ENCODE data around the gene PLEK. TPM values are rescaled to one million over a fixed set of nuclear protein-coding genes. Genes with fewer than 3 reads are reported as not detected.

PLEK gene
- polyA plus RNA-seq, 2 of the 4 experiments (the other 2 are of a cell fraction) = 0.04 TPM; not detected in 1

DNA sequence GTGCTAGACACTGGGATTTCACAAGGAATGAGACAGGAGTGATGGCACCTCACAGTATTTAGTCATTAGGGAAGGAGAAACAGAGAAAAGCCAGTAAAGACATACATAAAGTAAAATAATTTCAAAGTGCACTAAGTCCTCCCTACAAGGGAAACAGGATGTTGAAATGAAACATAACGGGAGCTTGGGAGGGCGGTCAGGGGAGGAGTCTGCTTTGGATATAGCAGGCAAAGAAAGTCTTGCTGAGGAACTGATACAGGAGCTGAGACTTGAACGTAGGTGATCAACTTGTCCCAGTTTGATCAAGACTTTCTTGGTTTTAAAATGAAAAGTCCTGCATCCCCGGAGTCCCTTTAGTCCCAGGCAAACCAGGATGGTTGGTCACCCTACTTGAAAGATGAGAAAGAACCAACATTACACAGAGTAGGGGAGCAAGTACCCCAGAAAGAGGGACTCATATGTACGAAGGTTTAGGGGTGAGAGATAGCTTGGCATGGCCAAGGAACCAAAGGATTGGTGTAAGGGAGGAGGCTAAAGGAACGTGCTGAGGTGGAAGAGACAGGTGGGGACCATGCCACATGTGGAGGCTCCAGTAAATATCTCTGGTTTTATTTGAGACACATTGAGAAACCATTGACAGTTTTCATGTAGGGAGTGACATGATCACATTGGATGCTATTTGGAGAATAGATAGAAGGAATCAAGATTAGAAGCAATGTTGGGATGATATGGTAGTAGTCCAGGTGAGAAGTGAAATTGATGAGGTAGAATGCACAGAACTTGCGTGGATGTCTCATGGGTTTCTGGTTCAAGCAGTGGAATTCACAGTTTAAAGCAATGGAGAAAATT, 73.6 kb downstream of the PLEK start:
- no peak for FAIRE-seq
- CTCF ChIA-PET = interaction anchor here (1.3 to 6.7 kb wide), 3 partner anchors 77 to 316 kb away, joined by 3 to 45 read pairs (median 5); no protein-coding TSS in a partner anchor
- ATAC-seq = no peak

DNA sequence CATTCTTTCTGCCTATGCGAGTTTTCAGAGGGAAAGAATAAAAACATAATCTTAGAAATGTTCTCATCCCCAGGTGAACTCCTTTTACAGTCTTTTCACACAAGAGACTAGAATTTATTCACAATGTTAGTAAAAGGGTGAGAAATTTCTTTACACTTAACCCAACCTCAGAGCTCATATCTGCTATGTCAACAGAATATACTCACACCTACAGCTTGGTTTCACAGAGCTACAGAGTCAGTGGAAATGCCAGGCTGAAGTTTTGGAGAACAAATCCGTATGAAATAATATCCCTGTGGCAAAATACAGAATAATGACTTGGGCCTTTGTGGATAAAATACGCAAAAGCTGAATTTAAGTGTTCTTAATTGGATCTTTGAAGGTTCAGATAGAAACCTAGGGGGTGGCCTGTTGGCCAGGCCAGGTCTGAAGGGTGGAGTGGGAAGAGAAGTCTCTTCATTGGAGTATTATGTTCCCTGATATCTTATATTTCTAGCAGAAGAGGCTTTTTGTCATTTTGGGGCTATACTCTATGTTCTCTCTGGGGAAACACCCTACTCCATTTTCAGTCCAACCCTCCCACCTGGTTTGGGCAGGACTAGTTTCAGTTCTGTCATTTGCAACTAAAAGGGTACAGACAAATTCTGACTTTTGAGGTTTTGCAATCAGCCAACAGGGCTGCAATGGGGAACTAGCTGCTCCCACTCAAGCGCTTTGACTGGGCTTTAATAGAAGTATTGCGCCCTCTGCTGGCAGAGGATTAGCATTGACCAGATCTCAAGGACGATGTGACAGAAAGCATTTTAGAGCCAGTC, 76.3 kb downstream of the PLEK start:
- DNase-seq (ENCODE audit: low read depth in 1 of 2, low spot score in 1 of 2) (peak; percentile 48 to 88), FAIRE-seq (peak; percentile 91), ATAC-seq (peak; percentile 94 to 98)
- Histone ChIP-seq H3K4me3 (no peak overlapping the region), H3K27ac (no peak overlapping the region), H3K4me2 (no peak overlapping the region), H3K4me1 (no peaks in the 10 kb centered on the region), H3K9me3 (no peaks in the 10 kb centered on the region)
- CTCF ChIA-PET = interaction anchor here (0.6 to 6.7 kb wide), 52 partner anchors 12 to 496 kb away, joined by 3 to 83 read pairs (median 4); partner anchors contain the start of genes APLF, FBXO48, PLEK and PNO1
- POLR2A ChIA-PET = no interaction called here
- 40% methylated on average over 6 of the region's 6 CpGs for WGBS (ENCODE audit: missing lambda C conversion rate)
- TF ChIP-seq, protein P1, sequence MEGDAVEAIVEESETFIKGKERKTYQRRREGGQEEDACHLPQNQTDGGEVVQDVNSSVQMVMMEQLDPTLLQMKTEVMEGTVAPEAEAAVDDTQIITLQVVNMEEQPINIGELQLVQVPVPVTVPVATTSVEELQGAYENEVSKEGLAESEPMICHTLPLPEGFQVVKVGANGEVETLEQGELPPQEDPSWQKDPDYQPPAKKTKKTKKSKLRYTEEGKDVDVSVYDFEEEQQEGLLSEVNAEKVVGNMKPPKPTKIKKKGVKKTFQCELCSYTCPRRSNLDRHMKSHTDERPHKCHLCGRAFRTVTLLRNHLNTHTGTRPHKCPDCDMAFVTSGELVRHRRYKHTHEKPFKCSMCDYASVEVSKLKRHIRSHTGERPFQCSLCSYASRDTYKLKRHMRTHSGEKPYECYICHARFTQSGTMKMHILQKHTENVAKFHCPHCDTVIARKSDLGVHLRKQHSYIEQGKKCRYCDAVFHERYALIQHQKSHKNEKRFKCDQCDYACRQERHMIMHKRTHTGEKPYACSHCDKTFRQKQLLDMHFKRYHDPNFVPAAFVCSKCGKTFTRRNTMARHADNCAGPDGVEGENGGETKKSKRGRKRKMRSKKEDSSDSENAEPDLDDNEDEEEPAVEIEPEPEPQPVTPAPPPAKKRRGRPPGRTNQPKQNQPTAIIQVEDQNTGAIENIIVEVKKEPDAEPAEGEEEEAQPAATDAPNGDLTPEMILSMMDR (IDR thresholded peaks at IDR 0.05) = peak; percentile 98
- TF ChIP-seq, protein P2, sequence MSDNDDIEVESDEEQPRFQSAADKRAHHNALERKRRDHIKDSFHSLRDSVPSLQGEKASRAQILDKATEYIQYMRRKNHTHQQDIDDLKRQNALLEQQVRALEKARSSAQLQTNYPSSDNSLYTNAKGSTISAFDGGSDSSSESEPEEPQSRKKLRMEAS (IDR thresholded peaks at IDR 0.05) = no peak
- TF ChIP-seq CEBPB (IDR thresholded peaks at IDR 0.05) (peak in 1 of 2 experiments; percentile 87; a peak in 2 of 4 replicates), RAD21 (conservative IDR thresholded peaks at IDR 0.05 in 1 of 2, IDR thresholded peaks at IDR 0.05 in 1 of 2) (peak; percentile 84 to 92), ESRRA (IDR thresholded peaks at IDR 0.05; ENCODE audit: borderline replicate concordance, low read length) (no peak), SMC3 (IDR thresholded peaks at IDR 0.05) (peak; percentile 83)

More for the DNA sequence above, 73.6 kb downstream of the PLEK start:
- Histone ChIP-seq H3K4me3 (no peak overlapping the region), H3K4me2 (no peak overlapping the region), H3K27ac (no peak overlapping the region), H3K9me3 (no peaks in the 10 kb centered on the region), H3K4me1 (no peaks in the 10 kb centered on the region)
- POLR2A ChIA-PET = interaction anchor here (0.6 kb wide), 1 partner anchor 10 kb away, joined by 6 read pairs; no protein-coding TSS in a partner anchor
- 47% methylated on average over 7 of the region's 7 CpGs for WGBS (ENCODE audit: missing lambda C conversion rate)
- no peak for TF ChIP-seq EP300 (IDR thresholded peaks at IDR 0.05)
- no peak for TF ChIP-seq TFCP2L1 (CRISPR knock-in tag; IDR thresholded peaks at IDR 0.05)
- no peak for TF ChIP-seq NPAS2 (CRISPR knock-in tag; IDR thresholded peaks at IDR 0.05; ENCODE audit: borderline replicate concordance)
- no peak for TF ChIP-seq KDM5A (IDR thresholded peaks at IDR 0.05)
- no peak for TF ChIP-seq GATA3 (IDR thresholded peaks at IDR 0.05; ENCODE audit: borderline replicate concordance)
- TF ChIP-seq ZC3H11A (IDR thresholded peaks at IDR 0.05) = no peak
- no peak for TF ChIP-seq POLR2AphosphoS2 (conservative IDR thresholded peaks at IDR 0.05; ENCODE audit: low read length)
- no peak for TF ChIP-seq HOXB5 (CRISPR knock-in tag; IDR thresholded peaks at IDR 0.05)
- no peak for TF ChIP-seq ESRRA (IDR thresholded peaks at IDR 0.05; ENCODE audit: borderline replicate concordance, low read length)
- DNase-seq (ENCODE audit: low read depth in 1 of 2, low spot score in 1 of 2) = no peak

DNA sequence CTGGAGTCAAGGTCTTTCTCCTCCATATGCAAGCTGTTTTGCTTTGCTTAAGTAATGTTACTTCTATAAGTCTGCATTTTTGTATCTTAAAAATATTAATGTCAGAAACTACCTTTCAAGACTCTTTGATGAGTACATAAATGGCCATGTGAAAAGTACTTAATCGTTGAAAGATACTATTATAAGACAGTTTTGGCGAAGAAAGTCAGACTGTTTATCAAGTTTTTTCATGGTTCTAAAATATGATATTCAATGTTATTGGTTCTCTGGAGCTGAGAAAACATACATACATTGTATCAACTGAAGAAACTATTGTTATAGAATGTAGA, 76.9 kb downstream of the PLEK start:
- H3K9me3 ChIP-seq = no peaks in the 10 kb centered on the region
- WGBS (ENCODE audit: missing lambda C conversion rate) = 71% methylated on average over 2 of the region's 2 CpGs
- CTCF ChIA-PET = interaction anchor here (0.6 to 6.7 kb wide), 42 partner anchors 11 to 495 kb away, joined by 3 to 83 read pairs (median 5); partner anchors contain the start of genes APLF, FBXO48, PLEK and PNO1
- H3K4me1 ChIP-seq = no peaks in the 10 kb centered on the region
- DNase-seq (ENCODE audit: low read depth in 1 of 2, low spot score in 1 of 2) (no peak), FAIRE-seq (no peak), ATAC-seq (no peak)
- POLR2A ChIA-PET = no interaction called here
- no peak overlapping the region for H3K4me2 ChIP-seq
- no peak overlapping the region for H3K27ac ChIP-seq
- H3K4me3 ChIP-seq = no peak overlapping the region
- TF ChIP-seq EHF (CRISPR knock-in tag; IDR thresholded peaks at IDR 0.05) = no peak
- no peak for TF ChIP-seq SMC3 (IDR thresholded peaks at IDR 0.05)
- no peak for TF ChIP-seq ESRRA (IDR thresholded peaks at IDR 0.05; ENCODE audit: borderline replicate concordance, low read length)
- no peak for TF ChIP-seq MYC (IDR thresholded peaks at IDR 0.05; ENCODE audit: borderline replicate concordance, low read length)
- TF ChIP-seq EP300 (IDR thresholded peaks at IDR 0.05) = no peak
- no peak for TF ChIP-seq JUNB (IDR thresholded peaks at IDR 0.05)
- no peak for TF ChIP-seq FOSL2 (IDR thresholded peaks at IDR 0.05)
- no peak for TF ChIP-seq FOSL2 (CRISPR knock-in tag; IDR thresholded peaks at IDR 0.05)
- TF ChIP-seq, protein P3, sequence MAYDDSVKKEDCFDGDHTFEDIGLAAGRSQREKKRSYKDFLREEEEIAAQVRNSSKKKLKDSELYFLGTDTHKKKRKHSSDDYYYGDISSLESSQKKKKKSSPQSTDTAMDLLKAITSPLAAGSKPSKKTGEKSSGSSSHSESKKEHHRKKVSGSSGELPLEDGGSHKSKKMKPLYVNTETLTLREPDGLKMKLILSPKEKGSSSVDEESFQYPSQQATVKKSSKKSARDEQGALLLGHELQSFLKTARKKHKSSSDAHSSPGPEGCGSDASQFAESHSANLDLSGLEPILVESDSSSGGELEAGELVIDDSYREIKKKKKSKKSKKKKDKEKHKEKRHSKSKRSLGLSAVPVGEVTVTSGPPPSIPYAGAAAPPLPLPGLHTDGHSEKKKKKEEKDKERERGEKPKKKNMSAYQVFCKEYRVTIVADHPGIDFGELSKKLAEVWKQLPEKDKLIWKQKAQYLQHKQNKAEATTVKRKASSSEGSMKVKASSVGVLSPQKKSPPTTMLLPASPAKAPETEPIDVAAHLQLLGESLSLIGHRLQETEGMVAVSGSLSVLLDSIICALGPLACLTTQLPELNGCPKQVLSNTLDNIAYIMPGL (CRISPR knock-in tag; IDR thresholded peaks at IDR 0.05; ENCODE audit: borderline replicate concordance) = no peak
- no peak for TF ChIP-seq RCOR1 (IDR thresholded peaks at IDR 0.05; ENCODE audit: low read depth, low read length)
- TF ChIP-seq, protein P4, sequence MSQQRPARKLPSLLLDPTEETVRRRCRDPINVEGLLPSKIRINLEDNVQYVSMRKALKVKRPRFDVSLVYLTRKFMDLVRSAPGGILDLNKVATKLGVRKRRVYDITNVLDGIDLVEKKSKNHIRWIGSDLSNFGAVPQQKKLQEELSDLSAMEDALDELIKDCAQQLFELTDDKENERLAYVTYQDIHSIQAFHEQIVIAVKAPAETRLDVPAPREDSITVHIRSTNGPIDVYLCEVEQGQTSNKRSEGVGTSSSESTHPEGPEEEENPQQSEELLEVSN (IDR thresholded peaks at IDR 0.05; ENCODE audit: borderline replicate concordance, low read depth) = no peak

Measured in A549 (cell line).